ENCODE results near the gene TEX264.

Gene TEX264

DNA sequence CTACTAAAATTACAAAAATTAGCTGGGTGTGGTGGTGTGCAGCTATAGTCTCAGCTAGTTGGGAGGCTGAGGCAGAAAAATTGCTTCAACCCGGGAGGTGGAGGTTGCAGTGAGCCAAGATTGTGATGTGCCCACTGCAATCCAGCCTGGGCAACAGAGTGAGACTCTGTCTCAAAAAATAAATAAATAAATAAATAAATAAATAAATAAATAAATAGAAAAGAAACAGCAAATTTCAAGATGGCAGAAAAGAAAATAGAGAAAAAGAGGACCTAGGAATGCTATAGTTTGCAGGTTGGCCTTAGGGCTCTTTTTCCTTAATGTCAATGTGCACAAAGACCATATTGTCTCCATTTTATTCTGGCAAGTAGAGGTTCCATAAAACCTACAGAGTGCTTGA, 79.8 kb downstream of the TEX264 start:
- DNase-seq (ENCODE audit: low read depth, low spot score), result no peak

DNA sequence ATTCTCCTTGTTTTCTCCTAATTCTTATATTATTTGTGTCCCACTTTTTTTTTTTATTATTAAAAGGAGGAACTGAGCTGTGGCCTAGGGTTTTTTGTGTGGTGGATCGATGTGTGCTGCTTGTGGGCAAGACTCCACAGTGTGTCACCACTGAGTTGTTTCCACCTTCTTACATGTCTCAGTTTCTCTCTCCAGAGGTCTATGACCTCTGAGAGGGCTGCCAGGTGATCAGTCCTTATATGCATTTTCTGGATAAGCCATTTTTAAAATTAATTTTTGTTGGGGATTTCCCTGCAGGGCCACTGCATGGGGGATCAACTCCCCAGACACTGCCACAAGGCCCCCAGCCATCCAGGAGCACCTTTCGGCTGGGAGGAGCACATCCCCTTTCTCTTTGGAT, 80.2 kb downstream of the TEX264 start:
- no peak for DNase-seq (ENCODE audit: low read depth, low spot score)
